Neuronal stem cell (in vitro differentiated cells): Measurements from ENCODE around the gene MYEOV.

Experiments
- DNase-seq: peaks from one replicate; pipeline ENCODE4 v3.0.0-alpha.2; 2013; ENCODE audit warnings: low spot score
- H2AFZ ChIP-seq: one replicate; pipeline ENCODE4 v1.6.1; 2013; ENCODE audit warnings: mild to moderate bottlenecking, low read length, inconsistent platforms
- H2AK5ac ChIP-seq: 2 replicates; pipeline ENCODE4 v1.6.1; 2013; ENCODE audit warnings: low read depth, mild to moderate bottlenecking, inconsistent platforms, low read length, moderate library complexity, mixed read lengths
- H2BK120ac ChIP-seq: 2 replicates; pipeline ENCODE4 v1.6.1; 2013; ENCODE audit warnings: low read depth, mild to moderate bottlenecking, inconsistent platforms, low read length, moderate library complexity, mixed read lengths
- H2BK12ac ChIP-seq: one replicate; pipeline ENCODE4 v1.6.1; 2013; ENCODE audit warnings: low read length, inconsistent platforms
- H2BK15ac ChIP-seq: 2 replicates; pipeline ENCODE4 v1.6.1; 2013; ENCODE audit warnings: mild to moderate bottlenecking, low read length, inconsistent platforms, mixed read lengths
- H2BK5ac ChIP-seq: one replicate; pipeline ENCODE4 v1.6.1; 2013; ENCODE audit warnings: inconsistent platforms, mild to moderate bottlenecking, low read length, moderate library complexity
- H3K14ac ChIP-seq: one replicate; pipeline ENCODE4 v1.6.1; 2013; ENCODE audit warnings: low read length, inconsistent platforms
- H3K18ac ChIP-seq: 2 replicates; pipeline ENCODE4 v1.6.1; 2013; ENCODE audit warnings: low read length, inconsistent platforms
- H3K23ac ChIP-seq: 2 replicates; pipeline ENCODE4 v1.6.1; 2013; ENCODE audit warnings: low read depth, mild to moderate bottlenecking, mixed read lengths, low read length, inconsistent platforms; ENCODE audit not compliant: poor library complexity
- H3K27ac ChIP-seq: replicated peaks from 3 replicates; pipeline ENCODE4 v1.5.1; 2013; ENCODE audit warnings: low read length, inconsistent platforms
- H3K27me3 ChIP-seq, 3 experiments: 2 replicates each; pipeline ENCODE4 v1.6.1; 2013; ENCODE audit warnings: low read length in 3 of 3, mild to moderate bottlenecking in 2 of 3, inconsistent platforms in 1 of 3, low read depth in 1 of 3, mixed read lengths in 1 of 3, moderate library complexity in 1 of 3; ENCODE audit not compliant: control insufficient read depth in 3 of 3, insufficient read depth in 3 of 3
- H3K36me3 ChIP-seq, 2 donors: replicated peaks in 1 of 2; 2 replicates each; pipeline ENCODE4 v1.6.1; 2013; ENCODE audit warnings: low read length in 2 of 2; ENCODE audit not compliant: control insufficient read depth in 2 of 2, insufficient read depth in 2 of 2
- H3K4ac ChIP-seq: 2 replicates; pipeline ENCODE4 v1.6.1; 2013; ENCODE audit warnings: inconsistent platforms, mild to moderate bottlenecking, low read length, moderate library complexity
- H3K4me1 ChIP-seq, 2 donors: 1 replicate in 1 of 2; 2 replicates in 1 of 2; pipeline ENCODE4 v1.6.1; 2013; ENCODE audit warnings: low read length in 2 of 2, low read depth in 1 of 2; ENCODE audit not compliant: control insufficient read depth in 2 of 2, insufficient read depth in 1 of 2
- H3K4me2 ChIP-seq: one replicate; pipeline ENCODE4 v1.6.1; 2013; ENCODE audit warnings: mild to moderate bottlenecking, low read length, inconsistent platforms; ENCODE audit not compliant: insufficient read depth, poor library complexity, severe bottlenecking
- H3K4me3 ChIP-seq, 2 donors: 2 replicates each; pipeline ENCODE4 v1.5.1; 2013; ENCODE audit warnings: low read length in 2 of 2, mild to moderate bottlenecking in 2 of 2, inconsistent platforms in 1 of 2, moderate library complexity in 1 of 2
- H3K79me1 ChIP-seq: one replicate; pipeline ENCODE4 v1.6.1; 2013; ENCODE audit warnings: low read depth, mild to moderate bottlenecking, inconsistent platforms, low read length, moderate library complexity
- H3K9ac ChIP-seq: one replicate; pipeline ENCODE4 v1.6.1; 2013; ENCODE audit warnings: mild to moderate bottlenecking, low read depth, low read length, inconsistent platforms; ENCODE audit not compliant: poor library complexity
- H3K9me3 ChIP-seq, 2 donors: replicated peaks in 1 of 2; 2 replicates each; pipeline versions ENCODE3 to v1.6.1; 2013; ENCODE audit warnings: low read length in 2 of 2, mild to moderate bottlenecking in 2 of 2, inconsistent platforms in 1 of 2, low read depth in 1 of 2, mixed read lengths in 1 of 2, moderate library complexity in 1 of 2; ENCODE audit not compliant: control insufficient read depth in 2 of 2, insufficient read depth in 1 of 2
- H4K8ac ChIP-seq: one replicate; pipeline ENCODE4 v1.6.1; 2013; ENCODE audit warnings: low read depth, mild to moderate bottlenecking, inconsistent platforms, low read length, moderate library complexity
- H4K91ac ChIP-seq: one replicate; pipeline ENCODE4 v1.6.1; 2013; ENCODE audit warnings: low read length, low read depth, mild to moderate bottlenecking, inconsistent platforms; ENCODE audit not compliant: poor library complexity
- WGBS, 2 donors: extraction: QIAGEN DNeasy Blood & Tissue Kit; methylation state at CpG; one replicate each; pipeline ENCODE4 v1.1.7; 2013; ENCODE audit warnings: missing lambda C conversion rate in 2 of 2, mixed read lengths in 1 of 2; ENCODE audit not compliant: insufficient read length in 2 of 2, insufficient replicate concordance in 1 of 2; ENCODE audit errors: extremely low coverage in 2 of 2; 5-methylcytosine and 5-hydroxymethylcytosine counted together

The MYEOV gene

GRCh38 chr11:69283446-69283845 is 10.5 kb upstream of the MYEOV start:
- Histone ChIP-seq H4K91ac (no peak overlapping the region), H3K27me3 (no peaks in the 10 kb centered on the region), H3K23ac (no peak overlapping the region), H2AFZ (no peak overlapping the region), H2BK120ac (no peak overlapping the region), H2BK15ac (no peak overlapping the region), H3K4me1 (peaks cover 0 to 18% of the 10 kb centered on the region in 2 donors), H3K36me3 (no peaks in the 10 kb centered on the region), H3K4me2 (no peak overlapping the region), H3K79me1 (no peaks in the 10 kb centered on the region), H3K18ac (peak overlapping the region; percentile 6), H2AK5ac (peak overlapping the region; percentile 9), H3K9ac (no peak overlapping the region), H2BK12ac (no peak overlapping the region), H3K27ac (no peak overlapping the region), H3K9me3 (peaks cover 0 to 2% of the 10 kb centered on the region in 2 donors), H3K4ac (no peak overlapping the region), H4K8ac (no peak overlapping the region), H3K4me3 (no peak overlapping the region), H2BK5ac (no peak overlapping the region), H3K14ac (no peak overlapping the region)
- no peak for DNase-seq
- WGBS, 2 donors: no CpG with 5 or more reads among the region's 10 CpGs

GRCh38 chr11:69284081-69284511 is 9.9 kb upstream of the MYEOV start:
- Histone ChIP-seq H3K79me1 (no peaks in the 10 kb centered on the region), H3K14ac (no peak overlapping the region), H2AK5ac (peak overlapping the region; percentile 9), H3K23ac (no peak overlapping the region), H3K4me2 (no peak overlapping the region), H3K9me3 (peaks cover 0 to 2% of the 10 kb centered on the region in 2 donors), H3K27ac (no peak overlapping the region), H2AFZ (no peak overlapping the region), H4K91ac (no peak overlapping the region), H4K8ac (no peak overlapping the region), H3K36me3 (no peaks in the 10 kb centered on the region), H2BK15ac (no peak overlapping the region), H3K4me1 (peaks cover 0 to 18% of the 10 kb centered on the region in 2 donors), H3K18ac (peak overlapping the region; percentile 13), H3K27me3 (no peaks in the 10 kb centered on the region), H3K4me3 (no peak overlapping the region), H2BK5ac (no peak overlapping the region), H3K9ac (no peak overlapping the region), H3K4ac (no peak overlapping the region), H2BK12ac (no peak overlapping the region), H2BK120ac (no peak overlapping the region)
- no CpG with 5 or more reads among the region's 9 CpGs for WGBS, 2 donors
- DNase-seq: no peak

GRCh38 chr11:69285091-69285490 is 8.9 kb upstream of the MYEOV start:
- no peak for DNase-seq
- Histone ChIP-seq H3K9me3 (peaks cover 0 to 3% of the 10 kb centered on the region in 2 donors), H3K23ac (no peak overlapping the region), H2BK12ac (peak overlapping the region; percentile 24), H3K4me1 (peaks cover 0 to 18% of the 10 kb centered on the region in 2 donors), H2BK15ac (no peak overlapping the region), H3K4ac (no peak overlapping the region), H3K27me3 (no peaks in the 10 kb centered on the region), H2BK120ac (no peak overlapping the region), H3K27ac (no peak overlapping the region), H3K14ac (no peak overlapping the region), H3K36me3 (no peaks in the 10 kb centered on the region), H4K8ac (no peak overlapping the region), H3K18ac (peak overlapping the region; percentile 80), H3K4me3 (no peak overlapping the region), H3K4me2 (no peak overlapping the region), H3K79me1 (no peaks in the 10 kb centered on the region), H4K91ac (no peak overlapping the region), H3K9ac (no peak overlapping the region), H2BK5ac (no peak overlapping the region), H2AFZ (no peak overlapping the region), H2AK5ac (peak overlapping the region; percentile 66)
- WGBS, 2 donors: no CpG with 5 or more reads among the region's 11 CpGs

- Histone ChIP-seq H3K9me3 (peaks cover 0 to 3% of the 10 kb centered on the region in 2 donors), H3K4me1 (peaks cover 0 to 18% of the 10 kb centered on the region in 2 donors), H2AFZ (no peak overlapping the region), H4K8ac (no peak overlapping the region), H3K9ac (no peak overlapping the region), H2BK120ac (peak overlapping the region; percentile 30), H3K18ac (peak overlapping the region; percentile 80), H3K4me3 (no peak overlapping the region), H3K23ac (no peak overlapping the region), H2AK5ac (peak overlapping the region; percentile 66), H3K79me1 (no peaks in the 10 kb centered on the region), H3K36me3 (no peaks in the 10 kb centered on the region), H4K91ac (no peak overlapping the region), H3K4me2 (no peak overlapping the region), H3K14ac (no peak overlapping the region), H2BK12ac (peak overlapping the region; percentile 24), H3K4ac (no peak overlapping the region), H3K27me3 (no peaks in the 10 kb centered on the region), H2BK5ac (no peak overlapping the region), H2BK15ac (peak overlapping the region; percentile 8), H3K27ac (no peak overlapping the region)
- no peak for DNase-seq
- no CpG with 5 or more reads among the region's 11 CpGs for WGBS, 2 donors
These were observed 8.2 kb upstream of the MYEOV start for GRCh38 chr11:69285766-69286165.
